Mucosa of descending colon (tissue), 3 donors: ENCODE measurements around the gene TMEM40. TPM values are rescaled to one million over a fixed set of nuclear protein-coding genes. Genes with fewer than 3 reads are reported as not detected.
A peak's percentile ranks its signal among the peaks of the same experiment; 100 is the strongest.

Source experiments
- ATAC-seq: fragments of 200-7000 bp; cut with Tn5 transposase; one replicate; pipeline ENCODE4 v1.9.1; 2020; ENCODE audit warnings: mild to moderate bottlenecking, moderate library complexity
- DNase-seq, 3 donors: peaks; one replicate each; pipeline ENCODE4 v3.0.0-alpha.2; 2020
- H3K36me3 ChIP-seq: fragments of 200-600 bp; one replicate; pipeline ENCODE4 v1.8.0; 2021; ENCODE audit warnings: low read depth, mild to moderate bottlenecking
- H3K4me1 ChIP-seq: fragments of 200-600 bp; one replicate; pipeline ENCODE4 v1.8.0; 2021; ENCODE audit warnings: low read depth, mild to moderate bottlenecking
- H3K4me3 ChIP-seq: fragments of 200-600 bp; one replicate; pipeline ENCODE4 v1.8.0; 2021; ENCODE audit warnings: mild to moderate bottlenecking
- H3K9me3 ChIP-seq: fragments of 200-600 bp; one replicate; pipeline ENCODE4 v1.8.0; 2021; ENCODE audit warnings: mild to moderate bottlenecking
- CTCF ChIP-seq: fragments of 200-600 bp; IDR thresholded peaks from one replicate; pipeline ENCODE4 v1.8.0; 2022; ENCODE audit warnings: antibody characterized with exemption, mild to moderate bottlenecking
- intact Hi-C, 2 donors: fragments of 100-400 bp; cut with DNase I in 1 of 2; cut with micrococcal nuclease in 1 of 2; formaldehyde crosslinking; loops; one replicate each; pipeline versions ENCODE4 v1.11.0 to v1.11.1; 2022; cut with DNase I, micrococcal nuclease
- total RNA-seq, 3 donors: library from RNA; stranded (reverse); fragmentation: NEBNext Ultra II Directional in 2 of 3; extraction: Animal tissue kit (Norgen Biotek cat#: 25700) in 2 of 3; gene quantifications; one replicate each; pipeline versions ENCODE4 v1.2.1 to v1.2.4, GENCODE V29; 2021 to 2023
- donor health status: DM: no; HTN: no; CAD: no; lungs with moderate emphysema.
- donor health status: DM: no; HTN: no; CAD: no.
- donor health status: DM: no; HTN: yes; CAD: no.

The TMEM40 gene
- total RNA-seq, 3 donors from 2014 or later: not detected

- ATAC-seq: no peak
- TF ChIP-seq CTCF: no peak
- no peaks in the 10 kb centered on the region for H3K4me1 ChIP-seq
- intact Hi-C loops: no loop called here
- no peak for DNase-seq
- H3K4me3 ChIP-seq: no peak overlapping the region
- no peaks in the 10 kb centered on the region for H3K36me3 ChIP-seq
- H3K9me3 ChIP-seq: no peaks in the 10 kb centered on the region
These were observed 49.7 kb downstream of the TMEM40 start for GRCh38 chr3:12709334-12709733.

- intact Hi-C loops: no loop called here
- no peaks in the 10 kb centered on the region for H3K36me3 ChIP-seq
- H3K9me3 ChIP-seq: no peaks in the 10 kb centered on the region
- TF ChIP-seq CTCF: no peak
- no peak for DNase-seq
- no peak for ATAC-seq
- H3K4me1 ChIP-seq: peaks cover 3% of the 10 kb centered on the region
- H3K4me3 ChIP-seq: no peak overlapping the region
These were observed 50.4 kb downstream of the TMEM40 start for GRCh38 chr3:12708584-12709192.

GRCh38 chr3:12707449-12707848, 51.6 kb downstream of the TMEM40 start:
- Histone ChIP-seq H3K9me3 (no peaks in the 10 kb centered on the region), H3K36me3 (no peaks in the 10 kb centered on the region), H3K4me1 (peaks cover 5% of the 10 kb centered on the region), H3K4me3 (no peak overlapping the region)
- ATAC-seq: no peak
- intact Hi-C loops: no loop called here
- DNase-seq: no peak
- TF ChIP-seq CTCF: no peak

DNA sequence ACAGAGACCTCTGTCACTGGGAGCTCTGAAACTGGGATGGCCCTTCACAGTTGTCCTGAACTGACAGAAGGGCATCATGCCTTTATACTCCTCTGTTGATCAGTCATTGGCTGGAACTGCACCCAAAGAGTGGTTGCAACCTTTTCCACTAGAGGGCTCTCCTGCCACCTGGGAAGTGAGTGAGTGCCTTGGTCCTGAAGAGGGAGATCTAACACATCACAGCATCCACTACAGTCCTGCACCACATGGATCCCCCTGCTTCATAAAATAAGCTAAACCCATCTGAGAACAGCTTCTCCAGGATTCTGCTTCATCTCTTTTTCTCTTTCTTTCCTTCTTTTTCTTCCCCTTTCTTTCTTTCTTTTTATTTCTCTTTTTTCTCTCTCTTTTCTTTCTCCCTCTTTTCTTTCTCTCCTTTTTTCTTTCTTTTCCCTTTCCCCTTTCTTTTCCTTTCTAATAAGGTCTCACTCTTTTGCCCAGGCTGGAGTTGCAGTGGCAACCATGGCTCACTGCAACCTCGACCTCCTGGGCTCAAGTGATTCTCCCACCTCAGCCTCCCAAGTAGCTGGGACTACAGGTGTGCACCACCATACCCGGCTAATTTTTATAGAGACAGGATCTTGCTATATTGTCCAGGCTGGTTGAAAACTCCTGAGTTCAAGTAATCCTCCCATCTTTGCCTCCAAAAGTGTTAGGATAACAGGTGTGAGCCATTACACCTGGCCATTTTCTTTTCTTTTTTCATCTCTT, 52.4 kb downstream of the TMEM40 start:
- H3K4me3 ChIP-seq: no peak overlapping the region
- H3K4me1 ChIP-seq: peaks cover 5% of the 10 kb centered on the region
- peak; percentile 48 for TF ChIP-seq CTCF
- intact Hi-C loops: no loop called here
- no peaks in the 10 kb centered on the region for H3K9me3 ChIP-seq
- no peaks in the 10 kb centered on the region for H3K36me3 ChIP-seq
- DNase-seq (peak in 2 of 3 donors; percentile 54 to 75), ATAC-seq (peak; percentile 96)

DNA sequence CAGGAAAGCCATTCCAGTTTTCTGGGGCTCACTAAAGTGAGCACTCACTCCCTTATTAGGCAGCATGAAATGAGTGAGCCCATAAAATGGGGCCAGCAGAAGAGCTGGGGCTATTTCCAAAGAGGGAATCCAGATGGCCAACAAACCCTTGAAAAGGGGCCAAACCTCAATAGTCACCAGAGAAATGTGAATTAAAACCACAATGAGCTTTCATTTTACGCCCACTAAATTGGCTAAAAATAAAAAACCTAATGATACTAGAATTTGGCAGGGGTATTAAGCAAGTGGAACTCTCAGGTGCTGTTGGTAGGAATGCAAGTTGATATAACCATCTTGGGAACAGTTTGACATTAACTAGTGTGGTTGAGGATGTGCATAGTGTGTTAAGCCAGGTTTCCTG, 53.1 kb downstream of the TMEM40 start:
- intact Hi-C loops: no loop called here
- Histone ChIP-seq H3K9me3 (no peaks in the 10 kb centered on the region), H3K4me1 (peaks cover 5% of the 10 kb centered on the region), H3K36me3 (no peaks in the 10 kb centered on the region), H3K4me3 (no peak overlapping the region)
- no peak for ATAC-seq
- DNase-seq: no peak
- no peak for TF ChIP-seq CTCF
